ENCODE results near the gene CHMP2A. TPM values are rescaled to one million over a fixed set of nuclear protein-coding genes. Genes with fewer than 3 reads are reported as not detected.
"Not testable (repeated sequence)": the region's sequence is repeated elsewhere in the genome, so short reads cannot be mapped to it uniquely, and the experiment has no call there.

Gene CHMP2A
- total RNA-seq, 2 experiments from 2014 or later = 77.7 to 81.9 TPM

GRCh38 chr19:58548859-58549663, 5.8 kb downstream of the CHMP2A start:
- POLR2A ChIA-PET = interaction anchor here (0.6 kb wide), 1 partner anchor 190 kb away, joined by 3 read pairs; no protein-coding TSS in a partner anchor
- CTCF ChIA-PET = interaction anchor here (1.3 to 2.1 kb wide), 2 partner anchors 10 to 30 kb away, joined by 3 to 4 read pairs; partner anchors contain the start of gene ZBTB45

- POLR2A ChIA-PET = interaction anchor here (0.6 to 1.0 kb wide), 2 partner anchors 28 to 186 kb away, joined by 3 read pairs; partner anchors contain the start of gene ZBTB45
Measured at GRCh38 chr19:58547323-58548312, 7.3 kb downstream of the CHMP2A start.

GRCh38 chr19:58546019-58546530, 8.8 kb downstream of the CHMP2A start:
- CTCF ChIA-PET = interaction anchor here (3.3 to 5.3 kb wide), 2 partner anchors 8 to 27 kb away, joined by 15 to 42 read pairs; partner anchors contain the start of genes CHMP2A and ZBTB45
- POLR2A ChIA-PET = interaction anchor here (1.1 to 3.6 kb wide), 3 partner anchors 8 to 35 kb away, joined by 3 to 40 read pairs (median 5); partner anchors contain the start of genes CHMP2A and ZBTB45

More at GRCh38 chr19:58547323-58548312, 7.3 kb downstream of the CHMP2A start:
- CTCF ChIA-PET = interaction anchor here (5.3 kb wide), 1 partner anchor 28 kb away, joined by 42 read pairs; the partner anchor contains the start of gene ZBTB45

GRCh38 chr19:58545286-58546018, 9.5 kb downstream of the CHMP2A start:
- ChIA-PET CTCF (interaction anchor here (3.3 to 5.3 kb wide), 2 partner anchors 9 to 26 kb away, joined by 15 to 42 read pairs; partner anchors contain the start of genes CHMP2A and ZBTB45), POLR2A (interaction anchor here (1.1 to 3.6 kb wide), 4 partner anchors 9 to 36 kb away, joined by 3 to 40 read pairs (median 6); partner anchors contain the start of genes CHMP2A and ZBTB45)

GRCh38 chr19:58544591-58545285, 10.2 kb downstream of the CHMP2A start:
- ChIA-PET POLR2A (interaction anchor here (0.6 to 3.6 kb wide), 10 partner anchors 9 to 36 kb away, joined by 3 to 40 read pairs (median 4); partner anchors contain the start of genes CHMP2A and ZBTB45), CTCF (interaction anchor here (3.3 to 5.3 kb wide), 2 partner anchors 9 to 25 kb away, joined by 15 to 42 read pairs; partner anchors contain the start of genes CHMP2A and ZBTB45)

GRCh38 chr19:58543826-58544590, 10.9 kb downstream of the CHMP2A start, which contains the start of gene TRIM28:
Gene TRIM28 (plus strand): TSS chr19:58544064. CDS start chr19:58544758, 694 bp downstream.
- ChIA-PET CTCF (interaction anchor here (3.3 to 5.3 kb wide), 2 partner anchors 10 to 24 kb away, joined by 15 to 42 read pairs; partner anchors contain the start of genes CHMP2A and ZBTB45), POLR2A (interaction anchor here (0.5 to 3.6 kb wide), 11 partner anchors 10 to 55 kb away, joined by 3 to 40 read pairs (median 3); partner anchors contain the start of genes CHMP2A and ZBTB45)

GRCh38 chr19:58542641-58543372, 12.1 kb downstream of the CHMP2A start:
- CTCF ChIA-PET = interaction anchor here (5.3 kb wide), 1 partner anchor 23 kb away, joined by 42 read pairs; the partner anchor contains the start of gene ZBTB45
- POLR2A ChIA-PET = interaction anchor here (0.6 to 3.6 kb wide), 2 partner anchors 11 to 20 kb away, joined by 3 to 40 read pairs; partner anchors contain the start of gene CHMP2A

GRCh38 chr19:58539169-58539559, 15.7 kb downstream of the CHMP2A start:
- CTCF ChIA-PET, POLR2A ChIA-PET: not testable (repeated sequence)

GRCh38 chr19:58538257-58539168, 16.4 kb downstream of the CHMP2A start:
- ChIA-PET POLR2A (no interaction called here), CTCF (interaction anchor here (5.0 kb wide), 1 partner anchor 19 kb away, joined by 20 read pairs; the partner anchor contains the start of gene ZBTB45)

- POLR2A ChIA-PET = no interaction called here
Measured at GRCh38 chr19:58536852-58537798, 17.8 kb downstream of the CHMP2A start.

GRCh38 chr19:58535857-58536256, 19.0 kb downstream of the CHMP2A start:
- POLR2A ChIA-PET = no interaction called here
- CTCF ChIA-PET = interaction anchor here (5.0 kb wide), 1 partner anchor 16 kb away, joined by 20 read pairs; the partner anchor contains the start of gene ZBTB45

More at GRCh38 chr19:58536852-58537798, 17.8 kb downstream of the CHMP2A start:
- CTCF ChIA-PET = interaction anchor here (5.0 kb wide), 1 partner anchor 17 kb away, joined by 20 read pairs; the partner anchor contains the start of gene ZBTB45

- CTCF ChIA-PET = no interaction called here
Measured at GRCh38 chr19:58531034-58531840, 23.7 kb downstream of the CHMP2A start.

GRCh38 chr19:58529405-58529804, 25.5 kb downstream of the CHMP2A start:
- CTCF ChIA-PET = no interaction called here
- POLR2A ChIA-PET = no interaction called here

More at GRCh38 chr19:58531034-58531840, 23.7 kb downstream of the CHMP2A start:
- POLR2A ChIA-PET = no interaction called here

All from activated CD8-positive, alpha-beta memory T cell treated with anti-CD3 and anti-CD28 coated beads for 36 hours (primary cell).